ENCODE data around the gene KIAA2012.

GRCh38 chr2:202149155-202149762, 76.2 kb downstream of the KIAA2012 start:
- no peak for TF ChIP-seq CTCF (IDR thresholded peaks at IDR 0.05)
- TF ChIP-seq EZH2 (IDR thresholded peaks at IDR 0.05; ENCODE audit: borderline replicate concordance, insufficient read depth, low read depth, low read length, poor library complexity, severe bottlenecking), result no peak

Measured in B cell (primary cell).